Fibroblast of gingiva (primary cell): ENCODE results near the gene MRPL51.

Experiments used
- DNase-seq: peaks from one replicate; pipeline ENCODE4 v3.0.0-alpha.2; 2011; ENCODE audit warnings: low read depth

The MRPL51 gene

DNA sequence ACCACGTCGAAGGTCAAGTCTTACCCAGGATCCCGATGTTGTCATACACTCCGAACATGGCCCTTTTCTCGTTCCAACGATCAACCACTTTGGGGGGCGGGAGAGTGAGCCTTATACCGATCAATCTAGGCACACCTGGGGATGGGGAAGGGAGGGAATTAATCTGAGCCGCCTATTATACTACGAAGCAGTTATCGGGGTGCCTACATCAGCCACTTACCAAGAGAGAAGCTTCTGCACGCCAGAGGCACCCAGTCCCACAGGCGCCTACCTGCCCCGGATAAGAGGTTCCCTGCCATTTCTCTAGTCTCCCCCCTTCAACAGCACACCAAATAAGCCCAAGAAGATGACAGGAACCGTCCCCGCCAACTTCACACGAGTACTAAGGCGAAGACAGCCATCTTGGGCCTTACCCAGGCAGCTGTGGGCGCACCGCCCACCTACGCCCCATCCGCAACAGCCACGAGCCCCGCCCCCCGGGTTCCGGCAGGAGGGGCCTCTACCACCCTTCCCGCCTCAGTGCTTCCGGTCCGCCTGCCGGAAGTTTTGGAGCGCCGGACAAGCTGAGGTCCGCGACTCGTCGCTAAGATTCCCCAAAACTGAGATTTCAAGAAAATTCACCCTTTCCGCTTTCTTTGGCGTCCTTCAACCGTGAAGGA lies at the start of gene MRPL51:
MRPL51 (minus strand) TSS at position 425 of the 659 bp plus-strand sequence; CDS start at position 299, 126 bp downstream.
- DNase-seq, result peak; percentile 94

DNA sequence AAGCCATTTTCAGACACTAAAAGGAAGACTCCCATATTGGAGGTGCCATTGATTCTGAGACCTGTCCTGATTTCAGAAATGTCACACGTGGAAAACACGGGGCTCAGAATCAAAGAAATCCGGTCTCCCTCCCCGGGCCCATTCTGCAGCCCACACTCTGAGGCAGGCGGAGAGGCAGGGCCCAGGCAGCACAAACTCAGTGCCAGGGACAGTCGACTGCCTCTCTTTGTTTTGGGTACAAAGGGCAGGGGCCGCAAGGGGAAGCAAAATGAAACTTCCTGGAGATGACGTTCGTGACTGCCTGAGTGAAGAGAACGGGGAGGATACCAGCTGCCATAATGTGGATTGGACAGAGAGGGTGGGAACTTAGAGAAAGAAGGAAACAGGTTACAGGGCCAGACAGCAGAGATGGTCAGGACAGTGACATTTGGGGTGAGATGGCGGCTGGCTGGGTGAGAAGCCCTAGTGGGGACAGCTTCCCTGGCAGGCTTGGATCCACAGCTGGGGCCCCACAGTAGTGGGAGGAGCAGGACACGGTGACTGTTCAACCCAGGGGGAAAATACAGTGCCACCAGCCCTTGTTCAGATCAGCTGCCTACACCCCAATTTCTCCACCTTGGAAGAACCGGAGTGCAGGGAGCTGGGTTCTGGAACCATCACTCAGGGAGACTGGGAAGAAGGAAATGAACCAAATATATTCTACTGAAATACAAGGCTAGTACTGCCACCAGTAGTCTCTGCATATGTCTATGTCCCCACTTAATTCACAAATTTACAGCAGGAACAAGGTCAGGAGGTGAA lies 49.3 kb upstream of the MRPL51 start:
- DNase-seq, result no peak

DNA sequence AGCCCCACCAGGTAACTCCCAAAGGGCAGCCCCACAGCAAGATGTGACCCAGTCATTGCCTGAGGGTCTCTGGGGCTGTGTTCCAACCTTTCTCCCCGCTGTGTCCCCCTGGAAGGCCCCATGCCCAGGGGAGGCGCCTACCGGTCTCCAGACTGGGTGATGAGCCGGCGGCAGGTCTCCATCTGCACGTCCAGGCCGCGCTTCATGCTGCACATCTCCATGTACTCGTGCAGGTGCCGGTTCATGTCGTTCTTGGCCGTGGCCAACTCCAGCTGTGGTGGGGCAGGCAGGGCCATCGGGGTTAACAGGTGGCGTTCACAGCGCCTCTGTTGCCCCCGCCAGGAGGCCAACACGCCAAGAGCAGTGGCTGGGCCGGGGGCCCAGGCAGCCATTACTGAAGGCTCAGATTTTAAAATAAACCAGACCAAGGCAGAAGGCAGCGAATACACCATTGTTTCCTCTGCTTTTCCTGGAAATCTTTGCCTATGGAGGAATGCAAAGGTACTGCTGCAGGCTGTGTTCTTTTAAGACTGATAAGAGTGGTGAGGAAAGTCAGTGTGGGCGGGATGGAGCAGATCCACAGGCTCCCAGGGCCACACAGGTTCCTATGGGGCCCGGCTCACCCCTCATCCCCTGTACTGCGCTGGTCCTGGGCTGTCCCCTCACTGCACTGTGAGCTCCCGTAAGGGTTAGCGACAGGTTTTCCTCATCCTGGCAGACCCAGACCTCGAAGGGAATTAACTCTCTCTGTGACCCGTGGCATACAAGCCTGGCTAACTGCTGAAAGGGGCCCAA lies 48.5 kb upstream of the MRPL51 start:
- no peak for DNase-seq

- peak; percentile 94 for DNase-seq
These were observed 47.3 kb upstream of the MRPL51 start for GRCh38 chr12:6540181-6540877.

DNA sequence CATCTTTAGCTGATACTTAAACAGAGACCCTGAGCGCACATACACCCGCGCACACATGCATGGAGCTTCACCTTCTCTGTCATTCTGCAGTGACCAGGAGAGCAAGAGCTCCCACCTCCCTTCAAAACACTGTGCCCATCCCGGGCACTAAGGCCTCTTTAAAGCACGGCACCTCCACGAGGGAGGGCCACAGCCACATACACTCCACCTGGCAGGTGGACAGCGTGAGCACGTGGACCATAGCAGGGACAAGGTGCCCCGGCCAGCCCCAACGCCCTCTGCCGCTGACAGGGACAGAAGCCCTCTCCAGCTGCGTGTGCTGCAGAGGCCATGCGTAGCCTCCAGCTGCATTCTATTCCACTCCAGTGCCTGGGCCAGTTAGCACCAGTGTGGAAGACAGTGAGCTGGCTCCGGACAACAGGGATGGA lies 46.7 kb upstream of the MRPL51 start:
- no peak for DNase-seq

DNA sequence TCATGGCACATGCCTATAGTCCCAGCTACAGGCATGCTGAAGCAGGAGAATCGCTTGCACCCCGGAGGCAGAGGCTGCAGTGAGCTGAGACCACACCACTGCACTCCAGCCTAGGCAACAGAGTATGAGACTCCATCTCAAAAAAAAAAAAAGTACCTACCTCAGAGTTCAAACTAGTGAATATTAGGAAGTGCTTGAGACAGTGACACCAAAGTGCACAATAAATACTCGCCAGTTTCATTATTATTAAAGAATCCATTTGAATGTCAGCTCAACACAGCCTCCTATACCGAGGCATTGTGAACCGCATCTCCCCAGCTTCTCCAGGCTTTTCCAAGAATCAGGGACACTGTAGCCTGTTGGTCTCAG lies 46.2 kb upstream of the MRPL51 start:
- peak; percentile 29 for DNase-seq

DNA sequence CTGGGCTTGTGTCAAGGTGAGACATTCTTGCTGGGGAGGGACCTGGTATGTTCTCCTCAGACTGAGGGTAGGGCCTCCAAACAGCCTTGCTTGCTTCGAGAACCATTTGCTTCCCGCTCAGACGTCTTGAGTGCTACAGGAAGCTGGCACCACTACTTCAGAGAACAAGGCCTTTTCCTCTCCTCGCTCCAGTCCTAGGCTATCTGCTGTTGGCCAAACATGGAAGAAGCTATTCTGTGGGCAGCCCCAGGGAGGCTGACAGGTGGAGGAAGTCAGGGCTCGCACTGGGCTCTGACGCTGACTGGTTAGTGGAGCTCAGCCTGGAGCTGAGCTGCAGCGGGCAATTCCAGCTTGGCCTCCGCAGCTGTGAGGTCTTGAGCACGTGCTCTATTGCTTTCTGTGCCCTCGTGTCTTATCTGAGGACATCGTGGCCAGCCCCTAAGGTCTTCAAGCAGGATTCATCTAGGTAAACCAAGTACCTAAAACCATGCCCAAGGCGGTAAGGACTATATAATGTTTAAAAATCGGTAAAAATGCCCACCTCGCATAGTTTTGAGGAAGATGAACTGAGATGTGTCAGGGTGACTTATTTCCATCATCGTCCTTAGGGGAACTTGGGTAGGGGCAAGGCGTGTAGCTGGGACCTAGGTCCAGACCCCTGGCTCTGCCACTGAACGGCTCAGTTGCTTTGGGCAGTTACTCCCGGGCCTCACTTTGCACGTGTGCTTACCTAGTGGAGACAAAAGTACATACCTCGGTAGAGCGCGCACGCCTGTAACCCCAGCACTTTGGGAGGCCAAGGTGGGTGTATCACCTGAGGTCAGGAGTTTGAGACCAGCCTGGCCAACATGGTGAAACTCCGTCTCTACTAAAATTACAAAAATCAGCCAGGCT lies 45.6 kb upstream of the MRPL51 start:
- peak; percentile 72 for DNase-seq

DNA sequence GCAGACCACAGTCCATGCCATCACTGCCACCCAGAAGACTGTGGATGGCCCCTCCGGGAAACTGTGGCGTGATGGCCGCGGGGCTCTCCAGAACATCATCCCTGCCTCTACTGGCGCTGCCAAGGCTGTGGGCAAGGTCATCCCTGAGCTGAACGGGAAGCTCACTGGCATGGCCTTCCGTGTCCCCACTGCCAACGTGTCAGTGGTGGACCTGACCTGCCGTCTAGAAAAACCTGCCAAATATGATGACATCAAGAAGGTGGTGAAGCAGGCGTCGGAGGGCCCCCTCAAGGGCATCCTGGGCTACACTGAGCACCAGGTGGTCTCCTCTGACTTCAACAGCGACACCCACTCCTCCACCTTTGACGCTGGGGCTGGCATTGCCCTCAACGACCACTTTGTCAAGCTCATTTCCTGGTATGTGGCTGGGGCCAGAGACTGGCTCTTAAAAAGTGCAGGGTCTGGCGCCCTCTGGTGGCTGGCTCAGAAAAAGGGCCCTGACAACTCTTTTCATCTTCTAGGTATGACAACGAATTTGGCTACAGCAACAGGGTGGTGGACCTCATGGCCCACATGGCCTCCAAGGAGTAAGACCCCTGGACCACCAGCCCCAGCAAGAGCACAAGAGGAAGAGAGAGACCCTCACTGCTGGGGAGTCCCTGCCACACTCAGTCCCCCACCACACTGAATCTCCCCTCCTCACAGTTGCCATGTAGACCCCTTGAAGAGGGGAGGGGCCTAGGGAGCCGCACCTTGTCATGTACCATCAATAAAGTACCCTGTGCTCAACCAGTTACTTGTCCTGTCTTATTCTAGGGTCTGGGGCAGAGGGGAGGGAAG lies 44.7 kb upstream of the MRPL51 start:
- peak; percentile 79 for DNase-seq

DNA sequence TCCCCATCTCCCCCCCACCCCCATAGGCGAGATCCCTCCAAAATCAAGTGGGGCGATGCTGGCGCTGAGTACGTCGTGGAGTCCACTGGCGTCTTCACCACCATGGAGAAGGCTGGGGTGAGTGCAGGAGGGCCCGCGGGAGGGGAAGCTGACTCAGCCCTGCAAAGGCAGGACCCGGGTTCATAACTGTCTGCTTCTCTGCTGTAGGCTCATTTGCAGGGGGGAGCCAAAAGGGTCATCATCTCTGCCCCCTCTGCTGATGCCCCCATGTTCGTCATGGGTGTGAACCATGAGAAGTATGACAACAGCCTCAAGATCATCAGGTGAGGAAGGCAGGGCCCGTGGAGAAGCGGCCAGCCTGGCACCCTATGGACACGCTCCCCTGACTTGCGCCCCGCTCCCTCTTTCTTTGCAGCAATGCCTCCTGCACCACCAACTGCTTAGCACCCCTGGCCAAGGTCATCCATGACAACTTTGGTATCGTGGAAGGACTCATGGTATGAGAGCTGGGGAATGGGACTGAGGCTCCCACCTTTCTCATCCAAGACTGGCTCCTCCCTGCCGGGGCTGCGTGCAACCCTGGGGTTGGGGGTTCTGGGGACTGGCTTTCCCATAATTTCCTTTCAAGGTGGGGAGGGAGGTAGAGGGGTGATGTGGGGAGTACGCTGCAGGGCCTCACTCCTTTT lies 44.0 kb upstream of the MRPL51 start:
- DNase-seq, result peak; percentile 24

DNA sequence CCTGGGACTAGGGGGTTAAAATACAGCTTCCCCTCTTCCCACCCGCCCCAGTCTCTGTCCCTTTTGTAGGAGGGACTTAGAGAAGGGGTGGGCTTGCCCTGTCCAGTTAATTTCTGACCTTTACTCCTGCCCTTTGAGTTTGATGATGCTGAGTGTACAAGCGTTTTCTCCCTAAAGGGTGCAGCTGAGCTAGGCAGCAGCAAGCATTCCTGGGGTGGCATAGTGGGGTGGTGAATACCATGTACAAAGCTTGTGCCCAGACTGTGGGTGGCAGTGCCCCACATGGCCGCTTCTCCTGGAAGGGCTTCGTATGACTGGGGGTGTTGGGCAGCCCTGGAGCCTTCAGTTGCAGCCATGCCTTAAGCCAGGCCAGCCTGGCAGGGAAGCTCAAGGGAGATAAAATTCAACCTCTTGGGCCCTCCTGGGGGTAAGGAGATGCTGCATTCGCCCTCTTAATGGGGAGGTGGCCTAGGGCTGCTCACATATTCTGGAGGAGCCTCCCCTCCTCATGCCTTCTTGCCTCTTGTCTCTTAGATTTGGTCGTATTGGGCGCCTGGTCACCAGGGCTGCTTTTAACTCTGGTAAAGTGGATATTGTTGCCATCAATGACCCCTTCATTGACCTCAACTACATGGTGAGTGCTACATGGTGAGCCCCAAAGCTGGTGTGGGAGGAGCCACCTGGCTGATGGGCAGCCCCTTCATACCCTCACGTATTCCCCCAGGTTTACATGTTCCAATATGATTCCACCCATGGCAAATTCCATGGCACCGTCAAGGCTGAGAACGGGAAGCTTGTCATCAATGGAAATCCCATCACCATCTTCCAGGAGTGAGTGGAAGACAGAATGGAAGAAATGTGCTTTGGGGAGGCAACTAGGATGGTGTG lies 43.1 kb upstream of the MRPL51 start:
- no peak for DNase-seq

GRCh38 chr12:6535697-6535946 lies 42.6 kb upstream of the MRPL51 start:
- no peak for DNase-seq

DNA sequence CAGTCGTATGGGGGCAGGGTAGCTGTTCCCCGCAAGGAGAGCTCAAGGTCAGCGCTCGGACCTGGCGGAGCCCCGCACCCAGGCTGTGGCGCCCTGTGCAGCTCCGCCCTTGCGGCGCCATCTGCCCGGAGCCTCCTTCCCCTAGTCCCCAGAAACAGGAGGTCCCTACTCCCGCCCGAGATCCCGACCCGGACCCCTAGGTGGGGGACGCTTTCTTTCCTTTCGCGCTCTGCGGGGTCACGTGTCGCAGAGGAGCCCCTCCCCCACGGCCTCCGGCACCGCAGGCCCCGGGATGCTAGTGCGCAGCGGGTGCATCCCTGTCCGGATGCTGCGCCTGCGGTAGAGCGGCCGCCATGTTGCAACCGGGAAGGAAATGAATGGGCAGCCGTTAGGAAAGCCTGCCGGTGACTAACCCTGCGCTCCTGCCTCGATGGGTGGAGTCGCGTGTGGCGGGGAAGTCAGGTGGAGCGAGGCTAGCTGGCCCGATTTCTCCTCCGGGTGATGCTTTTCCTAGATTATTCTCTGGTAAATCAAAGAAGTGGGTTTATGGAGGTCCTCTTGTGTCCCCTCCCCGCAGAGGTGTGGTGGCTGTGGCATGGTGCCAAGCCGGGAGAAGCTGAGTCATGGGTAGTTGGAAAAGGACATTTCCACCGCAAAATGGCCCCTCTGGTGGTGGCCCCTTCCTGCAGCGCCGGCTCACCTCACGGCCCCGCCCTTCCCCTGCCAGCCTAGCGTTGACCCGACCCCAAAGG lies 42.1 kb upstream of the MRPL51 start:
- peak; percentile 72 for DNase-seq

- no peak for DNase-seq
These were observed 41.6 kb upstream of the MRPL51 start for GRCh38 chr12:6534695-6534944.

GRCh38 chr12:6533923-6534694 lies 41.0 kb upstream of the MRPL51 start, which contains the start of gene GAPDH:
GAPDH (plus strand) TSS chr12:6534517; CDS start chr12:6534833, 316 bp downstream.
- peak; percentile 98 for DNase-seq

- no peak for DNase-seq
These were observed 40.5 kb upstream of the MRPL51 start for GRCh38 chr12:6533653-6533922.

GRCh38 chr12:6532927-6533652 lies 40.0 kb upstream of the MRPL51 start:
- DNase-seq, result peak; percentile 70
